COR-L47 (cell line): ENCODE data around the gene AFTPH.
A peak's percentile ranks its signal among the peaks of the same experiment; 100 is the strongest.

Experiments
- DNase-seq: peaks from one replicate; lab custom pipeline; 2025; lab: John Stamatoyannopoulos, UW

Gene AFTPH

DNA sequence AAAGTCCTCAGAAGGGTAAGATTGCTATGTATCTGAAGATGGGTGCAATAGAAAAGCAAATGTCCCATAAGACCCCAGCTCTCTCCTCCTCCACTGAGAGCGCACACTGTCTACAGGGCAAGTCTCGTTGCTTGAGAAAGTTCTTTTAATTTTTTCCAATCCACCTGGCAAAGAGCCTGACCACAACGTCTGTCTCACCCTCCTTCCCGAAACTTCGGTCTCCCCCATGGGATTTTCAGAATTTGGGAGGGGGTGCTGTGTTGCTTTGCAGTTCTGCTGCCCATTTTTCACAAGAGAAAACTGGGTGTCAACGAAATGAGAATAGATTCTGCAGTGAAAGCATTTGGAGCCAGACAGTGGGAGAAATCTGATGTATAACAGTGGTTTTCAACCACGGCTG lies 89.1 kb downstream of the AFTPH start:
- no peak for DNase-seq

DNA sequence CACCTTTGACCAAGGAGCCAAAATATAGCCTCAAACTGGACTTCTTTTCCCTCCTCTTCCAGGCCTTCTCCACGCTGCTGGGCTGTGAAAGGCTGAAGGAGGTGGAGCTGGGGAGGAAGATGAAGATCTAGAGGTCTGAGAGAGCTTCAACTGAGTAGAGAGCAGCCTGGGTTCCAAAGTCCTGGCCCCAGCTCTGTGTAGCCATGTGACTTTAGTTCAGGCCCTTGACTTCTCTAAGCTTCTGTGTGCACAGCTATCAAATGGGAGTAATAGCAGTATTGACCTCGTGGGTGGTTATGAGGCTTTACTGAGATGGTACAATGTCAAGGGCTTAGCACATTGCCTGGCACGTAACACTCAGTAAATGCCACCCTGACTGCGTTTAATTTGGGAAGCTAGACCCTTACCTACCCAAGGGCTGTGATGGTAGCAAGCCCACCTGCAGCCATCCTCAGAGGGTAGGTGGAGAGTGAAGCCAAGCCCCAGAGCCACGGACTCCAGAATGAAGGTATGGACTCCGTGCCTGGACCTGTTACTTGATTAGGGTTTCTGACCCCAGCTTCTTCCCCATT lies 91.2 kb downstream of the AFTPH start:
- no peak for DNase-seq

DNA sequence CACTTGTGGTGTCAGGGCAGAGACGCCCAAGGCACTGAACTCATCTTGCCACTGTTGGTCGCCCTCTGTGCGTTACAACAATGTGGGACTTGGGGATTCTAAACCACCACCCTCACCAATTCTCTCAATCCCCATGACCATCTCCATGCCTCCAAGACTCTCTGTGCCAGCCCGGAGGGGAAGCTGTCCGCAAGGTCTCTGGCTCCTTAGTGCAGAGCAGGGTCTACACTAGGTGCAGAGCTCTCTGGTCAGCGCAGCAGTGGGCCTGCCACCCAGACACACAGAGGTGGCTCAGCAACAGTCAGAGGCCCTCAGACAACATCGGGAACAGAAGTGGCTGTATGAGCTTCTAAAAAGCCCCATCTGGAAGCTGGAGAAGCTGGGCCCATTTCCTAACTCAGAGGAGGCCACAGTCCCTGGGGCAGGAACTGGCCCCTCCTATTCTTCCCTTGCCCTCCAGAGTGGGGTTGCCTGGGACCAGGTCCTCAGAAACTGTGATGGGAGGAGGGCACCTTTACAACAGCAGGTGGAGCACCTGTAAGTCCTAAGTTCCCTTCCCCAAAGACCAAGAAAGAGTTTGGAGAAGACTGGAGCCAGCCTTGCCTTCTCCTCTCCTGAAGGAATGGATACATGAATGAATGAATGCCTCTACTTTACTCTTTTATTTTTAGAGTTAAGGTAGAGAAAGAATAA lies 91.9 kb downstream of the AFTPH start:
- DNase-seq = no peak

GRCh38 chr2:64617631-64618151 lies 93.6 kb downstream of the AFTPH start:
- no peak for DNase-seq

DNA sequence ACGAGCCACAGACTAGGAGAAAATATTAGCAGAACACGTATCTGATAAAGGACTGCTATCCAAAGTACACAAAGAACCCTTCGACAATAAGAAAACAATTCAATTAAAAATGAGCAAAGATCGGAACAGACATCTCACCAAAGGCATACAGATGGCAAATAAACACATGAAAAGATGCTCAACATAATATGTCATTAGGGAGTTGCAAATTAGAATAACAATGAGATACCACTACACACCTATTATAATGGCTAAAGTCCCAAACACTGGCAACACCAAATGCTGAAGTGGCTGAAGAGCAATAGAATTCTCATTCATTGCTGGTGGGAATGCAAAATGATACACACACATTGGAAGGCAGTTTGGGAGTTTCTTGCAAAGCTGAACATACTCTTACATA lies 96.5 kb downstream of the AFTPH start:
- no peak for DNase-seq

- DNase-seq = no peak
Measured at GRCh38 chr2:64622443-64623241, 98.5 kb downstream of the AFTPH start.

DNA sequence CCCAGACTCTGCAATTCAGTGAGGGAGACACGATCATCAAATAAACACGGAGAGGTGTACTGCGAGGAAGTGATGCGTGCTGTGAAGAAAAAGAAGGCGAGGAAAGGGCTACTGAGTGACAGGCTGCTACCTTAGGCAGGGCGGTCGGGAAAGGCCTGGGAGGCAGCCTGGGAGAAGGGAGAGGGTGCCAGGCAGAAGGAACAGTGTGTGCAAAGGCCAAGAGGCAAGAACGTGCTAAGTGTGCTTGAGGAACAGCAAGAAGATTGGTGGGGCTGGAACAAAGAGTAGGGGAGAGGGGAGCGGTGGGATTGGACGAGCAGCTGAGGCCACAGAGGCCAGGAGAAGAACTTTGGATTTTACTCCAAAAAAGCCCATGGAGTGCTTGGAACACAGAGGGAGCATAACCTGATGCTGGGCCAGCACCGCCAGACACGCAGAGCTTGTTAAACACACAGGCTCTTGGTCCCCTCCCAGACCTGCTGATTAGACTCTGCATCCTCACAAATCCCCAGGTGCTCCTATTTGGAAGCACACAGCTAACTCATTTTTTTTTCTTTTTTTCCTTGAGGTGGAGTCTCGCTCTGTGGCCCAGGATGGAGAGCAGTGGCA lies 99.2 kb downstream of the AFTPH start:
- DNase-seq = no peak

DNA sequence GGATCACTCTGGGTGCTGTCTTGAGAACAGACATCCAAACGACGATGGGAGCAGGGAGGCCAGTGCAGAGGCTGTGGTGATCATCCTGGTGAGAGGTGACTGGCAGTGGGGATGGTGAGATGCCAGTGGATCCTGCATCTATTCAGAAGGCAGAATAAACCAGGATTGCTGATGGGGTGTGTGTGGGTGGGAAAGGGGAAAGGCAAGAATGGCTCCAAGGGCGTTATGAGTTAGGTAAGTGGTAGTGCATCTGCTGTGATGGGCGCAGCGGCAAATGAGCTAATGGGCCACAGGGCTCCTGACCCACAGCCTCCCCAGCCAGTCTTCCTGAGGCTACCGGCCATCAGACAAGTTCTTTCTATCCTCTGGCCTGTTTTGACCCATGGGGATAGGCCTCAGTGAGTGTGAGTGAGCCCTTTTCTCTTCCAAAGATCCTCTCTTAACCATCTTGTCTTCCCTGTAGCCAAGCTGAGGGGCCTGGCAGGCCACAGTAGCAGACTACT lies 100.0 kb downstream of the AFTPH start:
- no peak for DNase-seq

GRCh38 chr2:64624862-64625261 lies 100.7 kb downstream of the AFTPH start:
- no peak for DNase-seq

DNA sequence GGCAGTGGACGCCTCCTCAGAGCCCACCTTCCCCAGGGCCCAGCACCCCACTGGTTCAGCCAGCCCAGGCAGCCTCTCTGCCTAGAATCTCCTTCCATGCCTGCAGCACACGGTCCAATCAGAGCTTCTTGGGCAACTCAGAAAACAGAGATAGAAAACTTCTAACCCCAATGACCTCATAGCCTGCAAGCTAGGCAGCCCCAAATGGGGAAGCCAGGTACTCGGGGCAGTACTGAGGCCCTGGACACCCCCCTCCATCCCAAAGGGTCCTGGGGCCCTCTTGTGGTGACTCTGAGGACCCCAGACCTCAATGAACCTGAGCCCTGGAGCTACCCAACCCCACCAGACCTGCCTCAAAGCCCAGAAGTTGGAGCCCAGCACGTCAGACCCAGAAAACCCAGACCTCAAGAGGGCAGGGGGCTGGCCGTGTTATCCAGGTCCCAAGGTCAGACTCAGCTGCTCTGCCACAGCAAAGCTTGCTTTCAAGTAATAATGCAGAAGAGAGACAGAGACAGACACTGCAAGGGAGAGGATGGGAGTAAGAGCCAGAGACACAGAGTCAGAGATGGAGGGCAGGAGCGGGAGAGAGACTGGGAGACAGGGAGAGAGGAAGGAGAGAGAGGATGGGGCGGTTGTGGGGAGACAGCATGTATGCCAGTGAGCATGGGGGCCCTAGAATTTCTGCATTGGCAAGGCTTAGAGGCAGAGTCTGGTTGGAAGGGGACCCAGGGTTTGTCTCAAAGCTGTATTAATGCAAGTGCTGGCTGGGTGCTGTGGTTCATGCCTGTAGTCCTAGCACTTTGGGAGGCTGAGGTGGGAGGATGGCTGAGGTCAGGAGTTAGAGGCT lies 101.4 kb downstream of the AFTPH start:
- DNase-seq = no peak

- no peak for DNase-seq
Measured at GRCh38 chr2:64626146-64626809, 102.2 kb downstream of the AFTPH start.

DNA sequence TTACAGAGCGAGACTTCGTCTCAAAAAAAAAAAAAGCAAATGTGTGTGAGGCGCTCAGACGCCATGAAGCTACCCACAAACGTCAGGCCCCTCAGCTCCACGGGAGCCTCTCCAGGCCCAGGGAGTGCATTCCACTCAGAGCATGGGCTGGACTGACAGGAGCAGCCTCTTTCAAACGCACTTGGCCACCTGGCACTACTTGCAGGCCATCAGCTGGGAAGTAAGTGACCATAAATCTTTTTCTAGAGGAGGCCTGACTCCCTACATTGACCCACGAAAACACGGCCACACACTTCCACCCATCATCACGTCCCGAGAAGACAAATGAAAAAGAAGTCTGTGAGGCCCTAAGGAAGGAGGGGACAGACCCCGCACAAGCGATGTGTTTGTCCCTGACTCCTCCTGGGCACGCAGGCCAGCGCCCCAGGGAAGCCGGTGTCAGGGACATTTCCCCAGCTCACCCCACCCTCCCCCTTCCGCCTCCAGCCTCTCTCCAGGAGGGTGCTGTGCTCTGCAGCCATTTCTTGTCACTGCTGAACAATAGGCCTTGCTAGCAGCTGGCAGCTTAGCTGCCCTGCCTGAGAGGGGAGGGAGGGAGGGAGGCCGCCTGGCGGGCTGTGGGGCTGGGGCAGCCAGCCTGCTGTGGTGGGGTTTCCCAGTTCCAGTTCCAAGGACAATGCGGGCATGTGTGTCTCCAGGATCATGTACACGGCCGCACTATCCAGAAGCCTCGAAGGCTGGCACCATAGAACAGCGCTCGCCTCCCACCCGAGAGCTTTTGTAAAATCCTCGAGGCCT lies 103.0 kb downstream of the AFTPH start:
- DNase-seq = peak; percentile 24

- no peak for DNase-seq
Measured at GRCh38 chr2:64627860-64628841, 104.0 kb downstream of the AFTPH start.

- no peak for DNase-seq
Measured at GRCh38 chr2:64629329-64629781, 105.2 kb downstream of the AFTPH start.

DNA sequence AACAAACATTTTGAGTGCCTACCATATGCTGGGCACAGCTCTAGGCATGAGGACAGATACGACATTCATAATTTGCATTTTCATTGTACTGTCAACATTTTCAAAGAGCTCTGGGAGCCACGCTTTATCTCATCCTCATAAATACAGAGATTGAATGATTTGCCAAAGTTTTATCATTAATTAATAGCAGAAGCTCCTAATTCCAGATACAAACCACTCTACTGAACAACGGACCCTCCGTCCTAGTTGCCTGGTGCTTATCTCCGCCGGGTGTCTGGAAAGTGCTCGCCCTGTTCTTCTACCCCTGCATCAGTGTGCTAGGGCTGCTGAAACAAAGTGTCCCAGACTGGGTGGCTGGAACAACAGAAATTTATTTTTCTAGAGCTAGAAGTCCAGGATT lies 105.7 kb downstream of the AFTPH start:
- no peak for DNase-seq

DNA sequence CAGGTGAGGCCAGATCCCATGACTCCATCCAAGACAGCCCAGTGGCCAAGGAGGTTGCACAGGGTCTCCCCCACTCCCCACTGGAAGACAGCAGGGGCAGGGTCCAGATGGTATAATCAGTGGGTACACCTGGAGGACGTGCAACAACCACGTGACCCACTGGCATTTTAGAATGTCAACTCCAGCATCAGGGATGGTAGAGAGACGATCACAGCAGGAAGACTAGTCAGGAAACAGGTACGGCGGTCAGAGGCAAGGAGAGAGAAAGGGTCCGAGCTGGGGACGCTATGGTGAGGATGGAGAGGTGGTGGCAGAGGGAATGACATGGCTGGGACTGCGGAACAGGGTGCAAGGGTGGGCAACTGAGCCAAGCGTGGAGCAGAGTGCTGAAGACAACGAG lies 106.6 kb downstream of the AFTPH start:
- DNase-seq = no peak

DNA sequence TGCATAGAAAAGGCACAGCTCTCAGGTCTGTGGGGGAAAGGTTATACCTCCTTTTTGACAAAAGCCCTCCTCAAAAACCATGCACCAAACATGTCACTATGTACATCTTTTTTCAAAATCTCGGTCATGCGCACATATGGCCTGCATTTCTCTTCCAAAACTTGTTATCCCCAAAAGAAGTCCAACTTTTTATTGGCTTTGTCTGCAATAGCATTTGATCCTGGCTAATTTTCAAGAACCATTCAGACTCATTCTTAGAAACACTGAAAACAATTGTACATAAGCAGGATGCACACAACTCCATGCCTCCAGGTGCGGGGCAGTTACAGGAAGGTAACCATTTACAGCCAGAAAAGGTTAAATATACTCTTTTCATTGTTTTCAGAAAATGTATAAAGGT lies 107.6 kb downstream of the AFTPH start:
- DNase-seq = no peak
